Fibroblast of skin of right biceps (primary cell): ENCODE data around the gene SLC45A1.

ENCODE experiments used
- DNase-seq: peaks from one replicate; pipeline ENCODE4 v3.0.0-alpha.2; 2013

SLC45A1 gene

GRCh38 chr1:8338526-8339202 is 20.8 kb downstream of the SLC45A1 start:
- DNase-seq, result no peak

- DNase-seq, result no peak
Measured at GRCh38 chr1:8339203-8339600, 21.3 kb downstream of the SLC45A1 start.

GRCh38 chr1:8340448-8340847 is 22.5 kb downstream of the SLC45A1 start:
- no peak for DNase-seq

DNA sequence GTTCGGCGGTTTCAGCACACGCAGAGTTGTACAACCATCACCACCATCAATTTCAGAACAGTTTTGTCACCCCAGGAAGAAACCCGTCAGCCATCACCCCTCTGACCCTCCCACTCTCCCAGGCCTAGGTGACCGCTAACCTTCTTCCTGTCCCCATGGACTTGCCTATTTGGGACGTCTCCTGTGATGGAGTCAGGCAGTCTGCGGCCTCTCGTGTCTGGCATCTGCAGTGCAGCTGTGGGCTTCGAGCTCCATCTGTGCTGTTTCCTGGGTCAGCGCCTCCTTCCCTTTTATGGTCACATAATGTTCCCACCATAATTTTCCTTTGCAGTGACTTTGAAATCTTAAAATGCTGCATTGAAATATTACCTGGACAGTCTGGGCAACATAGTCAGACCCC is 24.4 kb downstream of the SLC45A1 start:
- peak; percentile 70 for DNase-seq

- DNase-seq, result no peak
Measured at GRCh38 chr1:8343044-8343443, 25.1 kb downstream of the SLC45A1 start.

- DNase-seq, result peak; percentile 96
Measured at GRCh38 chr1:8343464-8344001, 25.6 kb downstream of the SLC45A1 start.

- DNase-seq, result no peak
Measured at GRCh38 chr1:8344893-8345507, 27.1 kb downstream of the SLC45A1 start.

DNA sequence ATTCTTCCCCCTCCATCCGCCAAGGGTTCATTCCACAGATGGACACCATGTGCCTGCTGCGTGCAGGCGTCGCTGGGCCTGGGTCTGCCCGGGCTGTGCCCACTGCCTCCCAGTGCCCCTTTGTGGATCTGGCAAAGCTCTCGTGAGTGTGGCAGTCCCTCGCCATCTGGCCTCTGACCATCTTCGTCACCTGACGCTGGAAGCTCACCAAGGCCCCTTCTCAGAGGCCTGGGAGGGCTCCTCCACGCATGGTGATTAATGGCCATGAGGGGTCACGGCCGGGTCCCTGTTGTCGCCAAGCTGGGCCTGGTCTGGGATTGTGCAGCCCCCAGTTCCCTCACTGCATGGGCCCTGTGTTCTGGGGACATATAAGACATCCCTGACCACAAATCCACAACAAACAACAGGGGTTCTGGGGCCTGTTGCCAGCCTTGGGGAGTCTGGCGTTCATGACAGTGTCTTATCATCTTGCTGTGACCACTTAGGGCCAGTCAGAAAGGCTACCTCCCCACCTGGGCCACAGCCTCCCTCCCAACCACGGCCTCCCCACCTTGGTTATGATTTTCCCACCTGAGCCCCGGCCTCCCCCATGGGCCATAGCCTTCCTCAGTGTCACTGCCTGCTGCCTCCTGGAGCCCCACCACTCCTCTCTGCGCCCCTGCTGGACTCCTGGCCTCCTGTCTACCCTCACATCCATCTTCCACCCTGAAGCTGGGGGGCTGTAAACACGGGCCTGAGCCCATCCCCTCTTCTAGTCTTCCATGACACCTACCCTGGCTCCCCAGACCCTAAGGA is 27.9 kb downstream of the SLC45A1 start:
- no peak for DNase-seq

GRCh38 chr1:8347635-8348034 is 29.7 kb downstream of the SLC45A1 start:
- no peak for DNase-seq

DNA sequence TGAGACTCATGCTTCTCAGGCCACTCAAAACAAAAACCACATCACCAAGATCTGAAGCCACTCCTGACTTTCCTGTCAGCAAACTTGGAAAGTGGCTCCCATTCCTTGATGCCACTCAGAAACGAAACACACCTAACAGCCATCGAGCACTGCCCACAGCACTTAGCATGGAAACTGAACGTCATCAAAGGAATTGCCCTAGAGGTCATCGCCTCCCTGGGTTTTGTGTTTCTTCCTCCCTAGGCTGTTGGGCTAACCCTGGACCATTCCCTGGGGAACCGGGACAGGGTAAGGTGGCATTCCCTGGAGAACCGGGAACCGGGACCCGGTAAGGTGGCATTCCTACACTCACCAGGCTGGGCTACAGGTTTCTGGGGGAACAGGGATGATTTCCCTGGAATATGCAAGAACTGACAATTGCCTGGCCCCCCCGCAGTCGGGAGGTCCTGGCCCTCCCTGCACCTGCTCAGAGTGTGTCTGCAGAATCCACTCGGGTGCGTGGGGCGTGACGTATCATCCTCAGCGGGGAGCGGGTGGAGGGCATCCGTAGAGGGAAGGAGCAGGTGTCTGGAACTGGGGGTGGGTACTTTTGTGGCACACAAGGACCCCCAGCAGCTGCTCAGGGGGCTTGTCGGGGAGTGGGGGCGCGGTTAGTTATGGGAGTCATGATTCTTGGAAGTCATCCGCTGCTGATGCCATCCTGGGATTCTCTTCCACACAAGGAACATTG is 30.3 kb downstream of the SLC45A1 start:
- no peak for DNase-seq

DNA sequence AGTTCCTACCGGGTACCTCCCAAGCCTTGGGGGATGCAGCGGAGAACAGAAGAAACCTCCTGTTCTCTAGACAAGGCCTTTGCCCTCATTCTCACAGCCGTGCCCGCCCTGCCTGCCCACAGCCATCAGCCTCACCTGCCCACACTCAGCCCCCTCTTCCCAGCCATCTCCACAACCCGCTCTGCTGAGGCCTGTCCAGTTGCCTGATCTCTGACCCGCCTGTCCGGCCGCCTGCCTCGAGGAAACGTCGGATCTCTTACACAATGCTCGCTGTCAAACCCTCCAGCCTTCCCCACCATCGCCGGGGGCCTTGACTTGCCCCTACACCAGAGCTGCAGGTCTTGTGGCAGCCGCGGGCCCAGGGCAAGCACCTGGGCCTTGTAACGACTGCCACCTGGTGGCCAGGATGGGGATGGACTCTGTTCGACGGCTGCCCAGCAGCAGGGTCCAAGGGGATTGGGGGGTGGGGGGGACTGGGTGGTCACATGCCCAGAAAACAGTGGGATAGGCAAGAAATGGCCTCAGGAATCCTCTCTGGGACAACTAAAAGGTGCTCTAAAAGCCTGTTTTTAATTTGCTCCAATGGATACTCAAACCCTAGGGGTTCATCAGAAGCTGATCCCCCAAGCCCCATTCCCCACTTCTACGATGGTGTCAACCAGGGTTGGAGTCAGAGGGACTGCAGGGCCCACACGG is 31.0 kb downstream of the SLC45A1 start:
- peak; percentile 53 for DNase-seq

DNA sequence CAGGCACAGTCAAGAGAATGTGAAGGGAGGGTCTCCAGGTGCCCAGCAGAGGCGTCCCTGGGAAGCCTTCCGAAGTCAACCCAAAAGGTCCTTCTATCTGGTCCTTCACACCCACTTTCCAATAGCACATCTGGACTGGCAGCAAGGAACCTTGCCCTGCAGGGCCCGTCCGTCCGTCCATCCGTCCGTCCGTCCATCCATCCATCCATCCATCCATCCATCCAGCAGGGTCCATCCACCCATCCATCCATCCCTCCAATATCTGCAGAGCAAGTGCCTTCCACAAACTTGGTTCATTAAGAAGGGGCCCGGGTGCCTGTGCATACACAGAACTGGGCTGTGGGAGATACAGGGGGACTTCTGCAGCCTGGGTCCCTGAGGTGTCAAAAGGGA is 31.6 kb downstream of the SLC45A1 start:
- DNase-seq, result no peak

DNA sequence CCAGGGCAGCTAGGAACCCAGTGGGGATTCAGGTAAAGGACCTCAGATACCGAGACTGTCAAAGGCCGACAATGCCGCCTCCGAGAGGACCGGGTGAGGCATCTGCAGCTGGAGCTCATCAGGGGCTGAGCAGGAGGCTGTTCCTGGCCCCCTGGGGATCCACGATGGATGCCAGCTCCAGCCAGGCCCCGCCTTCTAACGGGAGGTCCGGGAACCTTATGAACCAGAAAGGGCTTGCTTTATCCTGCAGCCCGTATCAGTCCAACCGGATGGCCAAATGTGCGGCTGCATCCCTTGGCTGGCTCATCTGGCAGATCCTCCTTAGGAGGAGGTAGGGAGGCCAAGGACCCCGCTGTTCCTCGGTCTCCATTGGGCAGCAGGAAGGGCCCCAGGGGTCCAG is 32.0 kb downstream of the SLC45A1 start:
- DNase-seq, result peak; percentile 21

DNA sequence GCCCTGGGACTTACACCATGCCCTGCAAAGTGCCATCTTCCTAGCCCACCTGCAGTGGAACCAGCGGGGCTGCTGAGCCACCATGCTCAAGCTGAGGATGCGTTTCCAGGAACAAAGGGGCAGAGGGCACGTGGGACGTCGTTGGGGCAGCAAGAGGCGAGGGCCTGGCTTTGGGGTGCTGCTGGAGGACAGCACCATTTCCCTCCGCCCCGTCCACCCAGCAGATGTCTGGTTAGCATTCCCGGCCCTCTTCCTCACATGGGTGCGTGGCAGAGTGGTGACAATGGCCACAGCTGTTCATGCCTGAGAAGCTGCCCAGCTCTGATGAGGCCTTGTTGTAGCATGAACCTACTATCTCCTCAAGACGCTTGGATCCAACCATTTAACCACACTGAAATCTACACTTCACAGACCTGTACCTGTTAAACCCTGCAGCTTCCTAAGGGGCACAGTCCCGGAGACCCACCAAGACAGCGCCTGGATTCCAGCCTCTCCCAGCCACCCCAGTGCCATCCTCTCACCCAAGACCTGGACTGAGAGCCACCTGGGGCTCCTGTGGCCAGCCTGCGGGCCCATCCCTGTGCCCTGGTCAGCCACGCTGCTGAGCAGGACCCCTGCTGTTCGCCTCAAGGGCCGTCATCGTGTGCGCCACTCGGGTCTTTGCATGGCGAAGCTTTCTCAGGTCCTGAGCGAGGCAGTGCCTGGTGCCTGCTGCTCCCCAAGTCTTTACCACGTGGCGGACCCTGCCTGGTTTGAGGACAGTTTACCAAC is 33.2 kb downstream of the SLC45A1 start:
- no peak for DNase-seq

DNA sequence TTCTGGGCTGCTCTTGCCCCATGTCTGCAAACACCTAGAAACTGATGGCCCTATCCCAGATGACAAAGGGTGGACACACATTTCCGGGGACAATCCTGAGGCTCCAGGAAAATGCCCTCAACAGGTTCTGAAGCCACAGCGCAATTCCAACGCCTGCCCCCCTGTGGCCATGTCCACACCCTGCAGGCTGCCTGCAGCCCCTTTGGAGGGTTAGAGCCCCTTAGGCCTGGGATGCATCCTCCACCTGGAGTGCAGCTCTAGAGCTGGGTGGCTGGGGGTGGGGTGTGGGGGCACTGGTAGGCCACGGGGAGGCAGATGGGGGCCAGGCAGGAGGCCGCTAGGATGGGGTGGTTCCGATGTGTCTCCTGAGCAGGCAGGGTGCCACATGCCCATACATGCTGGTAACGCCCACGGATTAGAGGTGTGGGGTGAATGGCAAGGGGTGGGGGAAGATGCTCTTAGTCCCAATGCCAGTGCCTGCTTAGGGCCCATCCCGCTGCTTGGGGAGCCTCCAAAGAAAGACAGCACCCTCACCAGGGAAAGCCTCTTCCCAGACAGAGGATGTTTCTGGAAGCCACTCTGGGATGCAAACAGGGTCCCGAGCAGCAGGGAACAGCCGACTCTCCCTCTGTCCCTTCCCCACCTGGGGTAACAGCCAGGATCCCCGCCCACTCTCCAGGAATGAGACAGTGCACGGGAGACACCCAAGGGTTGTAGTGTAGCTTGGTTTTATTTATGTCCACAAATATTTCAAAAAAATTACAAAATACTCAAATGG is 34.0 kb downstream of the SLC45A1 start:
- DNase-seq, result peak; percentile 36

GRCh38 chr1:8352471-8352845 is 34.5 kb downstream of the SLC45A1 start:
- no peak for DNase-seq

DNA sequence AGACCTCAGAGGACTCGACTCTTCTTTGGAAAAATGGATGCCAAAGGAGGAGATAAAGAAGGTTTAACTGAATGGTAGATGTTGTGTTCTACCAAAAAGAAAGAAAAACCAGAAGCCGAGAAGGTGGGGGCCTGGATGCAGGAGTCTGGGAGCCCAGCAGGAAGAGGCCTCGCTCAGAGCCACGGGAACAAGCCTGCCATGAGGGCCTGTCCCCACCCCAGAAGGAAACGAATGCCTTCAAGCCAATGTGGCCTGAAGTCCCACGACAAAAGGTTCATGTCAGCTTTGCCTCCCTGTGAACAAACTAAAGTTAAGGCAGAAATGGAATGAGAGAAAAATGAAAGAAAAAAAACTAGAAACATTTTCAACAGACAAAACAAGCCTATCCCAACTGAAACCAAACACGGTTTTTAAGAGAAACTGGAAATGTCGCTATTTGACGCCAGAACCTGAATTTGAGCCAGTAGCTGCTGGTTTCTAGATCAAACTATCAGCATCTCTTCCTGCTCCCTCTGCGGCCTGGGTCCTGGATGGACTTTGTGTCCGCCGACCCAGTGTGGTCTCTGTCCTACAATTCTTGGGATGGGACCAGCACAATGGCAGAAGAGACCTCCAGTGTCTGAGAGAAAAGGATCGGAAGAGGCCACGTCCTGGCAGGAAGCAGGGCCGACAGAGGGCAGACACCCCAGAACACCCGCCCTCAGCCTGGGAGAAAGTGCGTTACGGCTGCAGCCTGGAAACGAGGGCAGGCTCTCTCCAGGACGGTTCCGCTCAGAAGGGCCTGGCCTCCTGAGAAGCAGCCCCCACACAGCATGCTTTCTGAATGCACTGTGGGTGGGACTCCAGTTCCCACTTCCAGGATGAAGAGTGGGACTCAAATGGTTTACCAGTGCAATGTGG is 35.2 kb downstream of the SLC45A1 start:
- no peak for DNase-seq

DNA sequence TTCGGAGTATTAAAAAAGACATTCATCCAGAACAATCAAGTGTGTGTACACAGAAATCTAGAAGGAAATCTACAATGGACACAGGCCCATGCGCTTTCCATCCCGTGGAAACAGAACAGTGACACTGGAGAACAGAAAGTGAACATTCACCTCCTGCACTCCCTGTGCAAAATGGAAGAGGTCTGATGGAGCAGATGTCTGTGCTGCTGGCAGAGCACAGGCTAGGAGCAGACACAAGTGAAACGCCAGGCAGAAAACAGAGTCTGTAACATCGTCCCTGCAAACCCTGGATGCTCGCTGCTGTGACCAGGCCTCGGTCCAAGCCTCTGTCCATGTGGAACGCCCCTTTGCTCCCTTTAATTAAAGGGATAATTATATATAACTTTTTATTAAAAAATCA is 36.1 kb downstream of the SLC45A1 start:
- DNase-seq, result no peak

DNA sequence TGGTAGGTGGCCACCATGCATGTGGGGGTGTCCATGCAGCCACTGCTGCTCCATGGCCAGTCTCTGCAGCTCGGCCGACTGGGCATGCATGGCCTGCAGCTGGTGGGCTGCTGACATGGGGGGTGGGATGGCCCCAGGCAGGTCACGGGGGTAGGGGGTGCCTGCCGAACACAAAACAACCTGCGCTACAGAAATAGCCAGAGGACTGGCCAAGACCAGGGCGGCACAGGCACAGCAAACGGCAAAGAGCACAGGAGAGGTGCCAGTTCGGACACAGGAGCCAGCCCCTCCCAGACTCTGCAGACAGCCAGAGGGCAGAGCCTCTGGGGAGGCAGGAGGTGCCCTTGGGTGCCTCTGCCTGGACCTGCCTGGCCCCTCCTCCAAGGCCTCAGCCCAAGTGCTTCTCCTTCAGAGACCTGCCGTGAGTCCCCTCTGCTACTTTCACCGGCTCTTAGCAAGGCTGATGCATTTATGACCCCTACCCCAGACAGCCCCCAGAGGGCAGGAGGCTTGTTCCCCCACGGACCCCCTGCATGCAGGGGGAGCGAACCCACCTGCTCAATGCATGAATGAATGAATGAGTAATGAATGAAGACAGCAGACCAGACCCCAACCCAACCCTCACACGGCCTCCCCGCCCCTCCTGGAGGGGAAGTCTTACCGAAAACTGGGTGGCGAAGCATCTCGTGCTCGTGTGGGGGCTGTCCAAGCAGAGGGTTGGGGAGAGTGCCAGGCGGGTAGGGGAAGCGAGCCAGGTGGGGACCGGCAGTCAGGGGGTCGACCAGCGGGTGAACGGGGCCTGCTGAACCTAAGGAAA is 37.7 kb downstream of the SLC45A1 start:
- DNase-seq, result no peak
